Measurements from ENCODE around the gene RFC3. TPM values are rescaled to one million over a fixed set of nuclear protein-coding genes. Genes with fewer than 3 reads are reported as not detected.

Gene RFC3
- total and polyA plus RNA-seq, 2 of the 13 experiments (the other 11 are each of a cell fraction or from before 2014, with no cell fraction given) = 16.0 to 55.7 TPM

DNA sequence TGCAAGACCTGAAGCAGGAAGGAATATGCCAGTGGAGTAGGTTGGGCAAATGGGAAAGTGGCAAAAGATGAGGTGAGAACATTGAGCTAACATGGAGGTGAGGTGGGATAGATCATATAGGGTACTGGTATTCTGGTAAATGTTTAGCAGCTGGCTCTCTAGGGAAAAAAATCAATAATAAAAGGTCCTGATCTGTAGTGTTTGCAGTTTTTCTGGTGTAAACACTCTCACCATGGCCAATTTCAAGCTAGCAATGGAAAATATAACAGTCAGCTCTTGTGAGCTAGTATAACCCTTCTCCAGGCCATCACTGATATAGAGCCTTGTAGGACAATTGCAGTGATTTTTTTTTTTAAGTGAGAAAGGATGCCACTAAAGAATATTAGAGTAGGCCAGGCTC is 31.3 kb downstream of the RFC3 start (continued):
- TF ChIP-seq POLR2A (IDR thresholded peaks at IDR 0.05; ENCODE audit: insufficient read depth in 1 of 2, low read depth in 2 of 2, low read length in 2 of 2) (no peak), CBX5 (CRISPR knock-in tag; IDR thresholded peaks at IDR 0.05; ENCODE audit: borderline replicate concordance) (no peak), PRPF4 (IDR thresholded peaks at IDR 0.05; ENCODE audit: low read depth, low read length, poor library complexity, severe bottlenecking) (no peak), ZSCAN20 (CRISPR knock-in tag; IDR thresholded peaks at IDR 0.05; ENCODE audit: borderline replicate concordance) (no peak), THYN1 (CRISPR knock-in tag; IDR thresholded peaks at IDR 0.05; ENCODE audit: borderline replicate concordance, low read depth) (no peak), SYNCRIP (IDR thresholded peaks at IDR 0.05; ENCODE audit: insufficient read depth, low read depth, low read length) (no peak), STAT5B (CRISPR knock-in tag; IDR thresholded peaks at IDR 0.05) (no peak), ZNF33A (CRISPR knock-in tag; IDR thresholded peaks at IDR 0.05; ENCODE audit: borderline replicate concordance) (no peak)
- TF ChIP-seq, protein P1, sequence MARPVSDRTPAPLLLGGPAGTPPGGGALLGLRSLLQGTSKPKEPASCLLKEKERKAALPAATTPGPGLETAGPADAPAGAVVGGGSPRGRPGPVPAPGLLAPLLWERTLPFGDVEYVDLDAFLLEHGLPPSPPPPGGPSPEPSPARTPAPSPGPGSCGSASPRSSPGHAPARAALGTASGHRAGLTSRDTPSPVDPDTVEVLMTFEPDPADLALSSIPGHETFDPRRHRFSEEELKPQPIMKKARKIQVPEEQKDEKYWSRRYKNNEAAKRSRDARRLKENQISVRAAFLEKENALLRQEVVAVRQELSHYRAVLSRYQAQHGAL (CRISPR knock-in tag; IDR thresholded peaks at IDR 0.05; ENCODE audit: not compliant biosample characterization) = no peak
- TF ChIP-seq, protein P2, sequence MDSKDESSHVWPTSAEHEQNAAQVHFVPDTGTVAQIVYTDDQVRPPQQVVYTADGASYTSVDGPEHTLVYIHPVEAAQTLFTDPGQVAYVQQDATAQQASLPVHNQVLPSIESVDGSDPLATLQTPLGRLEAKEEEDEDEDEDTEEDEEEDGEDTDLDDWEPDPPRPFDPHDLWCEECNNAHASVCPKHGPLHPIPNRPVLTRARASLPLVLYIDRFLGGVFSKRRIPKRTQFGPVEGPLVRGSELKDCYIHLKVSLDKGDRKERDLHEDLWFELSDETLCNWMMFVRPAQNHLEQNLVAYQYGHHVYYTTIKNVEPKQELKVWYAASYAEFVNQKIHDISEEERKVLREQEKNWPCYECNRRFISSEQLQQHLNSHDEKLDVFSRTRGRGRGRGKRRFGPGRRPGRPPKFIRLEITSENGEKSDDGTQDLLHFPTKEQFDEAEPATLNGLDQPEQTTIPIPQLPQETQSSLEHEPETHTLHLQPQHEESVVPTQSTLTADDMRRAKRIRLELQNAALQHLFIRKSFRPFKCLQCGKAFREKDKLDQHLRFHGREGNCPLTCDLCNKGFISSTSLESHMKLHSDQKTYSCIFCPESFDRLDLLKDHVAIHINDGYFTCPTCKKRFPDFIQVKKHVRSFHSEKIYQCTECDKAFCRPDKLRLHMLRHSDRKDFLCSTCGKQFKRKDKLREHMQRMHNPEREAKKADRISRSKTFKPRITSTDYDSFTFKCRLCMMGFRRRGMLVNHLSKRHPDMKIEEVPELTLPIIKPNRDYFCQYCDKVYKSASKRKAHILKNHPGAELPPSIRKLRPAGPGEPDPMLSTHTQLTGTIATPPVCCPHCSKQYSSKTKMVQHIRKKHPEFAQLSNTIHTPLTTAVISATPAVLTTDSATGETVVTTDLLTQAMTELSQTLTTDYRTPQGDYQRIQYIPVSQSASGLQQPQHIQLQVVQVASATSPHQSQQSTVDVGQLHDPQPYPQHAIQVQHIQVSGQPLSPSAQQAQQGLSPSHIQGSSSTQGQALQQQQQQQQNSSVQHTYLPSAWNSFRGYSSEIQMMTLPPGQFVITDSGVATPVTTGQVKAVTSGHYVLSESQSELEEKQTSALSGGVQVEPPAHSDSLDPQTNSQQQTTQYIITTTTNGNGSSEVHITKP (CRISPR knock-in tag; IDR thresholded peaks at IDR 0.05; ENCODE audit: low read depth) = no peak
- TF ChIP-seq, protein P3, sequence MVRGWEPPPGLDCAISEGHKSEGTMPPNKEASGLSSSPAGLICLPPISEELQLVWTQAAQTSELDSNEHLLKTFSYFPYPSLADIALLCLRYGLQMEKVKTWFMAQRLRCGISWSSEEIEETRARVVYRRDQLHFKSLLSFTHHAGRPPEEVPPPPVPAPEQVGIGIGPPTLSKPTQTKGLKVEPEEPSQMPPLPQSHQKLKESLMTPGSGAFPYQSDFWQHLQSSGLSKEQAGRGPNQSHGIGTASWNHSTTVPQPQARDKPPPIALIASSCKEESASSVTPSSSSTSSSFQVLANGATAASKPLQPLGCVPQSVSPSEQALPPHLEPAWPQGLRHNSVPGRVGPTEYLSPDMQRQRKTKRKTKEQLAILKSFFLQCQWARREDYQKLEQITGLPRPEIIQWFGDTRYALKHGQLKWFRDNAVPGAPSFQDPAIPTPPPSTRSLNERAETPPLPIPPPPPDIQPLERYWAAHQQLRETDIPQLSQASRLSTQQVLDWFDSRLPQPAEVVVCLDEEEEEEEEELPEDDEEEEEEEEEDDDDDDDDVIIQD (CRISPR knock-in tag; IDR thresholded peaks at IDR 0.05; ENCODE audit: low read depth) = no peak
- TF ChIP-seq, protein P4, sequence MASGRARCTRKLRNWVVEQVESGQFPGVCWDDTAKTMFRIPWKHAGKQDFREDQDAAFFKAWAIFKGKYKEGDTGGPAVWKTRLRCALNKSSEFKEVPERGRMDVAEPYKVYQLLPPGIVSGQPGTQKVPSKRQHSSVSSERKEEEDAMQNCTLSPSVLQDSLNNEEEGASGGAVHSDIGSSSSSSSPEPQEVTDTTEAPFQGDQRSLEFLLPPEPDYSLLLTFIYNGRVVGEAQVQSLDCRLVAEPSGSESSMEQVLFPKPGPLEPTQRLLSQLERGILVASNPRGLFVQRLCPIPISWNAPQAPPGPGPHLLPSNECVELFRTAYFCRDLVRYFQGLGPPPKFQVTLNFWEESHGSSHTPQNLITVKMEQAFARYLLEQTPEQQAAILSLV (CRISPR knock-in tag; IDR thresholded peaks at IDR 0.05; ENCODE audit: borderline replicate concordance) = no peak
- TF ChIP-seq, protein P5, sequence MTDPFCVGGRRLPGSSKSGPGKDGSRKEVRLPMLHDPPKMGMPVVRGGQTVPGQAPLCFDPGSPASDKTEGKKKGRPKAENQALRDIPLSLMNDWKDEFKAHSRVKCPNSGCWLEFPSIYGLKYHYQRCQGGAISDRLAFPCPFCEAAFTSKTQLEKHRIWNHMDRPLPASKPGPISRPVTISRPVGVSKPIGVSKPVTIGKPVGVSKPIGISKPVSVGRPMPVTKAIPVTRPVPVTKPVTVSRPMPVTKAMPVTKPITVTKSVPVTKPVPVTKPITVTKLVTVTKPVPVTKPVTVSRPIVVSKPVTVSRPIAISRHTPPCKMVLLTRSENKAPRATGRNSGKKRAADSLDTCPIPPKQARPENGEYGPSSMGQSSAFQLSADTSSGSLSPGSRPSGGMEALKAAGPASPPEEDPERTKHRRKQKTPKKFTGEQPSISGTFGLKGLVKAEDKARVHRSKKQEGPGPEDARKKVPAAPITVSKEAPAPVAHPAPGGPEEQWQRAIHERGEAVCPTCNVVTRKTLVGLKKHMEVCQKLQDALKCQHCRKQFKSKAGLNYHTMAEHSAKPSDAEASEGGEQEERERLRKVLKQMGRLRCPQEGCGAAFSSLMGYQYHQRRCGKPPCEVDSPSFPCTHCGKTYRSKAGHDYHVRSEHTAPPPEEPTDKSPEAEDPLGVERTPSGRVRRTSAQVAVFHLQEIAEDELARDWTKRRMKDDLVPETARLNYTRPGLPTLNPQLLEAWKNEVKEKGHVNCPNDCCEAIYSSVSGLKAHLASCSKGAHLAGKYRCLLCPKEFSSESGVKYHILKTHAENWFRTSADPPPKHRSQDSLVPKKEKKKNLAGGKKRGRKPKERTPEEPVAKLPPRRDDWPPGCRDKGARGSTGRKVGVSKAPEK (CRISPR knock-in tag; IDR thresholded peaks at IDR 0.05; ENCODE audit: borderline replicate concordance) = no peak
- TF ChIP-seq, protein P6, sequence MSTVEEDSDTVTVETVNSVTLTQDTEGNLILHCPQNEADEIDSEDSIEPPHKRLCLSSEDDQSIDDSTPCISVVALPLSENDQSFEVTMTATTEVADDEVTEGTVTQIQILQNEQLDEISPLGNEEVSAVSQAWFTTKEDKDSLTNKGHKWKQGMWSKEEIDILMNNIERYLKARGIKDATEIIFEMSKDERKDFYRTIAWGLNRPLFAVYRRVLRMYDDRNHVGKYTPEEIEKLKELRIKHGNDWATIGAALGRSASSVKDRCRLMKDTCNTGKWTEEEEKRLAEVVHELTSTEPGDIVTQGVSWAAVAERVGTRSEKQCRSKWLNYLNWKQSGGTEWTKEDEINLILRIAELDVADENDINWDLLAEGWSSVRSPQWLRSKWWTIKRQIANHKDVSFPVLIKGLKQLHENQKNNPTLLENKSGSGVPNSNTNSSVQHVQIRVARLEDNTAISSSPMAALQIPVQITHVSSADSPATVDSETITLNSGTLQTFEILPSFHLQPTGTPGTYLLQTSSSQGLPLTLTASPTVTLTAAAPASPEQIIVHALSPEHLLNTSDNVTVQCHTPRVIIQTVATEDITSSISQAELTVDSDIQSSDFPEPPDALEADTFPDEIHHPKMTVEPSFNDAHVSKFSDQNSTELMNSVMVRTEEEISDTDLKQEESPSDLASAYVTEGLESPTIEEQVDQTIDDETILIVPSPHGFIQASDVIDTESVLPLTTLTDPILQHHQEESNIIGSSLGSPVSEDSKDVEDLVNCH (CRISPR knock-in tag; IDR thresholded peaks at IDR 0.05) = no peak
- TF ChIP-seq, protein P7, sequence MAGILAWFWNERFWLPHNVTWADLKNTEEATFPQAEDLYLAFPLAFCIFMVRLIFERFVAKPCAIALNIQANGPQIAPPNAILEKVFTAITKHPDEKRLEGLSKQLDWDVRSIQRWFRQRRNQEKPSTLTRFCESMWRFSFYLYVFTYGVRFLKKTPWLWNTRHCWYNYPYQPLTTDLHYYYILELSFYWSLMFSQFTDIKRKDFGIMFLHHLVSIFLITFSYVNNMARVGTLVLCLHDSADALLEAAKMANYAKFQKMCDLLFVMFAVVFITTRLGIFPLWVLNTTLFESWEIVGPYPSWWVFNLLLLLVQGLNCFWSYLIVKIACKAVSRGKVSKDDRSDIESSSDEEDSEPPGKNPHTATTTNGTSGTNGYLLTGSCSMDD (CRISPR knock-in tag; IDR thresholded peaks at IDR 0.05) = no peak
